HG02970 (cell line): ENCODE results near the gene NDUFS7.

Source experiments
- ATAC-seq: cut with Tn5 transposase; IDR thresholded peaks from one replicate; pipeline ENCODE4 v1.9.1; 2021; ENCODE audit warnings: mild to moderate bottlenecking, moderate library complexity, moderate number of reproducible peaks; ENCODE audit not compliant: unreplicated experiment, low FRiP score

NDUFS7 gene

DNA sequence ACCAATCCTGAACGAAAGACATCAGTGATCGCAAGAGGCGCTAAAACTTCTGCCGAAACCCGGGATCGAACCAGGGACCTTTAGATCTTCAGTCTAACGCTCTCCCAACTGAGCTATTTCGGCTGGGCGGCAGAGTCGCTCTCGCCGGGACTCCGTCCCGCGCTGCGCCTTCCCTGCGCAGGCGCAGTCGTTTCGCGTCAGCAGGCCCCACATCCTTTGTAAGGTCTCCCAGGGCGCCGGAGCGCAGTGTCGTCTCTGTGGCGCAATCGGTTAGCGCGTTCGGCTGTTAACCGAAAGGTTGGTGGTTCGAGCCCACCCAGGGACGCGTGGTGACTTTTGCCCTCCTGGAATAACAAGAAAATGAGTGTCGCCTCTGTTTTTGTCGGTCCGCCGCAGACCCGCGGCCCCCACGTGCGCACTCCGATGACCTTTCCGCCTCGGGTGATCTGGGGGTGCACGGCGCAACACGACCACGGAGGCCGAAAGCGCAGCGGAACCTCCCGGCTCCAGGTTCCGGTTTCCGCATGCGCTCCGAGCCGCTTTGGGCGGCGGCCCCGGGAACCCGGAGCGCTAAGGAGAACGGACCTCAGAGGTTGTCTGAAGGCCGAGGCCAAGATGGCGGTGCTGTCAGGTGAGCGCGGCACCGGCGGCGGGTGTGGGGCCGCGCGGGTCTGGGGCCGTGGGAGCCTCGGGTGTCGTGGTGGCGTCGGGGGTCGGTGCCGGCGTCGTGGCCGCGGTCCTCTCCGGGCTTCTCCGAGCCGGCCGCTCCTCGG, at the start of gene NDUFS7:
Gene NDUFS7 (plus strand): TSS at position 596 of the 773 bp plus-strand sequence. CDS start 20 bp downstream, at position 616.
- peak; percentile 88 for ATAC-seq

DNA sequence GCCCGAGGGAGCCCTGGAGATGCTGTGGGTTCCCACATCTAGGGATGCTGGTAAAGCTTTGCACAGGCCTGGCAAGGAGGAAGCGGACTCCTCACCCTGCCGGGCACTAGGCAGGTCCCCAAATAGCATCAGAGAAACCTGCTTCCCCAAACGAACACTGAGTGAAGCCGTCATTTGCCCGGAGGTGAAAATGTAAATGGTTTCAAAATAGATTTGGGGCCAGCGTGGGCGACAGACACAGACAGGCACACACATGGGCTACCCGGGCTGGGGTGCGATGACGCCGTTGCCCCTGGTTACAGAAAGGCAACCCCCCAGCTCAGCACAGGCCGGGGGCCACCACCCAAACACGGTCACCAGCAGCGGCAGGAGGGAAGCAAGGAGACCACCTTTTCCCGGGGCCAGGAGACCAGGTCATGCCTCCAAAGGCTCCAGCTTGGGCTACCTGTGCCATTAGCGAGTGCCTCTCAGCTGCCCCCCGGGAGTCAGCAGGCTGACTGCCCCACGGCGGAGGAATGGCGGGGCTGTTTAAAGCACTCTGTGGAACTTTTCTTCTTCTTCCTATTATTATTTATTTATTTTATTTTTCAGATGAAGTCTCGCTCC, 47.5 kb upstream of the NDUFS7 start:
- ATAC-seq: no peak

DNA sequence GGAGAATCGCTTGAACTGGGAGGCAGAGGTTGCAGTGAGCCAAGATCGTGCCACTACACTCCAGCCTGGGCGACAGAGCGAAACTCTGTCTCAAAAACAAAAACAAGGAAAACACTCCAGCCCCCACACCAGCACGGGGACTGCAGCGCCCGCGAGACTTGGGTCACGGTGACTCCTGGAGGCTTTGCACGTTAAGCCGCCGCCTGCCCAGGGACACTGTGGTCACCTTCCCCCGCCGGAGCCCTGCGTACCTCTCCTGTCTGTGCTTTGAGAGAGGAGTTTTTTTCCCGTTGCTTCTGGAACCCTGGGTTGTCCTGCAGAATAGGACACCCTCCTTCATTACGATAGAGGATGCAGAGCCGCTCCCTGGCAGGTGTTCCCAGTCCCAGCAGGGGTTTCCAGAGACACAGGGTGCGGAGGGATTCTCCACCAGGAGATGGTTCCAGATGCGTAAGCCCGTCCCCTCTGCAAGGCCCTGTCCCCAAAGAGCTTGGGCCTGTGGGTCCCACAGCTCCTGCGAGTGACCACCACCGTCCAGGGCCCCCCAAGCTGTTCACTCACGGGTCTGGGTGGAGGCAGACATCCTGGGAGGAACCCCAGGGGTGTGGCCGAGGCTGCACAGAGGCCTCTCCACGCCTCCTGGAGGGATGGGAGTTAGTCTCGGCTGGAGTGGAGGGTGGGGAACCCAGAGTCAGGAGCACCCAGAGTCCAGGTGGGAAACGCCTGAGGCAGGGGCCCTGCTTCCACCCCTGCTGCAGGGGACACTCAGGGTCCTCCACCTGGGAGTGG, 42.8 kb upstream of the NDUFS7 start:
- ATAC-seq: no peak

- no peak for ATAC-seq
These were observed 40.7 kb upstream of the NDUFS7 start for GRCh38 chr19:1343041-1343440.

DNA sequence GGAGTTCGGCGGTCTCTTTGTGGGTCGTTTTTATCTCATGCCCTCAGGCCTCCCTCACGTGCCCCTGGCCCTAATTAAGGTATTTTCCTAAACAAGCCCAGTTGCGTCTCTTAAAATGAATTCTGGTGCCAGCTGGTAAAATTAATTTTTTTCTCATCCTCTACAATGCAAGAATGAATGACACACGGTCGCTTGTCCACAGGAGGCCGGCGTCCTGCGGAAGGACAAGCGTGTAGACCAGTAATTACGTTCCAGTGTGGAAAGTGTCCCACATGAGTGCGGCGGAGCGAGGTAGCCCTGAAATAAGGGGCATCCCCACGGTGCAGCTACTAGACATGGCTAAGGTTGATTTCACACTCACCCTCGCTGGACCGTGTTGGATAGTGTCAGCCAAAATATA, 34.5 kb upstream of the NDUFS7 start:
- no peak for ATAC-seq

DNA sequence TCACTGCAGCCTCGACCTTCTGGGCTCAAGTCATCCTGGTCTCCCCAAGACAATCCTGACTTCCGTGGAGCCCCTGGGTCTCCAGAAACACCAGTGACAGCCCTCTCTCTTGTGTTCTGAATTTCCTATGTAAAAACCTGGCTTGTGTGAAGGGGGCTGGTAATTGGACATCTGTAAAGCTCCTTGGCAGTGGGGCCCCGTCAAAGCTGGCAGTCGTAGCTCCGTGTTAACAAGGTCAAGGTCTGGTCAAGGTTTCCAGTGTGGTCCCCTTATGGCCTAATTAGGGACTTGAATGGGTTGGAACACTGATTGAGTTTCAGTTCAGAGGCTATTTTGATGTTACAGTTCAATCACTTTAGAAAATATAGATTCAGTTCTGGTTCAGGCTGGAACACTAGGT, 32.8 kb upstream of the NDUFS7 start:
- no peak for ATAC-seq

- ATAC-seq: no peak
These were observed 32.3 kb upstream of the NDUFS7 start for GRCh38 chr19:1351381-1351851.

DNA sequence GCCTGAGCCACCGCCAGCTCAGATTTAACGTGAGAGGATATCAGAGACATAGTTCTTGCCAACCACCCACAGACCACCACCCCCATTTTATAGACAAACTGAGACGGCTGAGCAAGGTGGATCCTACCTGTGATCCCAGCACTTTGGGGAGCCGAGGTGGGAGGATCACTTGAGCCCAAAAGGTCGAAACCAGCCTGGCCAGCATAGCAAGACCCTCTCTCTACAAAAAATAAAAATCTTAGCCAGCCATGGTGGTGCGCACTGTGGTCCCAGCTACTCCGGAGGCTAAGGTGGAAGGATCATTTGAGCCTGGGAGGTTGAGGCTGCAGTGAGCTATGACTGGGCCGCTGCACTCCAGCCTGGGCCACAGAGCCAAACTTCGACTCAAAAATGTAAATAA, 30.6 kb upstream of the NDUFS7 start:
- ATAC-seq: no peak

GRCh38 chr19:1354970-1355567, 28.6 kb upstream of the NDUFS7 start:
- no peak for ATAC-seq

- no peak for ATAC-seq
These were observed 27.9 kb upstream of the NDUFS7 start for GRCh38 chr19:1355568-1356507.

DNA sequence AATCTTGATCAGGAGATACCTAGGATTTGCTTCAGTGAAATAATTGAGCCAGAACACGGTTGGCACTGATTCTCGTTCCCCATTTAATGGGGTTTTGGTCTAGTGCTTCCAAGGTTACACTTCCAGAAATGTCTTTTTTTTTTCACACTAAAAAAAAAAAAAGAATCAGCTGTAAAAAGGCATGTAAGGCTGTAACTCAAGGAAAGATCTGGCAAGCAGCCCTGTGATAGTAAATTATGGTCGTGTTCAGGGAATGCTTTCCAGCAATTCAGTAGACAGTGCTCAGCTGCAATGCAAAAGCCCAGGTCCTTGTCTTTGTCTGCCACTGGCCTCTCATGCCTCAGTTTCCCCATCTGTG, 27.2 kb upstream of the NDUFS7 start:
- no peak for ATAC-seq

DNA sequence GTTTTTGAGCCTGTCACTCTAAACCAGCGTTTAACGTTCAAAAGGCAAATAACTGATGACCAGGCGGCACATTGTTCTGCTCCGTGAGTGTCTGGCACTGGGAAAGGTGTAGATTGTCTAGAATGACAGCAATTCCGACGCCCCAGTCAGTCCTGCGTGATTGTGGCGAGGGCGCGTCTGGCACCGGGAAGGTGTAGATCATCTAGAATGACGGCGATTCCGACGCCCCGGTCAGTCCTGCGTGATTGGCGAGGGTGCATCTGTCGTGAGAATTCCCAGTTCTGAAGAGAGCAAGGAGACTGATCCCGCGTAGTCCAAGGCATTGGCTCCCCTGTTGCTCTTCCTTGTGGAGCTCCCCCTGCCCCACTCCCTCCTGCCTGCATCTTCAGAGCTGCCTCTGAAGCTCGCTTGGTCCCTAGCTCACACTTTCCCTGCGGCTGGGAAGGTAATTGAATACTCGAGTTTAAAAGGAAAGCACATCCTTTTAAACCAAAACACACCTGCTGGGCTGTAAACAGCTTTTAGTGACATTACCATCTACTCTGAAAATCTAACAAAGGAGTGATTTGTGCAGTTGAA, 26.1 kb upstream of the NDUFS7 start:
- no peak for ATAC-seq

GRCh38 chr19:1360126-1360817, 23.4 kb upstream of the NDUFS7 start:
- ATAC-seq: no peak

DNA sequence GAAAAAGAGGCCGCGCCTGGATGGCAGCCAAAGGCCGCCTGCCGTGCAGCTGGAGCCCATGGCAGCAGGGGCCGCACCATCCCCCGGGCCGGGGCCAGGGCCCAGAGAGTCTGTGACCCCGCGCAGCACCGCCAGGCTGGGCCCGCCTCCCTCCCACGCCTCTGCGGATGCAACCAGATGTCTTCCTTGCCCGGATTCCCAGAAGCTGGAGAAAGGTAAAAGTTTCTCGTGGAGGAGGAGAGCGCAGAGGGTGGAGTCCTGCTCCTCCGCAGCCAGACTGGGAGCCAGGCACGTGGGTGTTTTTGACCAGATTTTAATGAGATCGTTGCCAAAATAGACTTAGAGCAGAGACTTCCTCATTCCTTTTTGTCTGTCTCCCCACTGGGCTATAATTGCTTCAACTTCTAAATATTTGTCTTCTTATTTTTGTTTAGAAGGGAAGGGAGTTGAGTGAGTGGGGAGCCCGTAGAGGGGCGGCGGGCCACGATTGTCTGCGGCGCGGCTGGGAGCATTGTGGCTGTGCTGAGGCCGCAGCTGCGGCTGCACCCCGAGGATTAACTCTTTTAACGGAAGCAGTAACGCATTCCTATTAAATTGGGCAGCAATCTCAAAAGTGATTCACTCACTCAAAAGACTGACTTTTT, 22.8 kb upstream of the NDUFS7 start:
- no peak for ATAC-seq

GRCh38 chr19:1361601-1362386, 21.9 kb upstream of the NDUFS7 start:
- ATAC-seq: no peak

DNA sequence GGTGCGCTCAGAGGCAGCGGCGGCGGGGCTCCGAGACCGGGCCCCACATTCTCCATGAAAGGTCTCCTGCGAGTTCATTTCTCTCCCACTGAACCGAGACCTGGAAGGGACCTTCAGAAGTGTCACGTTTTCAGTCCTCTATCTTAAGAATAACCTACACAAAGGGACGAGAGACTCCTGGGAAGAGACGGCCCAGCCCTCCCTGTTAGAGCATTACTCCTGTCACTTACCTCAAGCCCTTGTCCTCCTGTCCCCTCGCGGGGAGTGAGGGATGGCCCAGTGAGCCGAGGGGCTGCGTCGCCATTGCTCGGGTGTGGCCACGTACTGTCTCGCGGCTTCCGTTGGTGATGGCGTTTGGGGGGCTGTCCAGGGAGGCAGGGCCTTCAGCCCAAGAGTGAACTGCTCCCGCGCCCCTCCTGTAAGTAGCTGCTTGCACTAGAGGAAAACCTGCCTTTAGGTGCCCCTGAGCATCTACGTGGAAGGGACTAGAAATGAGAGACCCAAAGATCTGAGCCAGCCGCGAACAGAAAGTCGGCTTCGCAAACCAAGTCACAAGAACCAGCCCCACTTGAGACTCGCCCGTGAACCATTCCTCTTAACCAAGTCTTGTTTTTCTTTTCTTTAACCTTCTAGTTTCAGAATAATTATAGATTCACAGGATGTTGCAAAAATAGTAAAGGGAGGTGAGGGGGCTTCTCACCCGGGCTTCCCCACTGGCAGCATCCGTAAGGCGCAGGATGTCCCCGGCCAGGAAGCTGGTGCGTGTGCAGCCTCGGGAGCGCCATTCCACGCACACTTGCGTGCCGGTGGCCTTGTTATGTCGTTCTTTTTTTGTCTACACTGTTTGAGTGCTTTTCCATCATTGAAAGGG, 21.1 kb upstream of the NDUFS7 start:
- ATAC-seq: no peak

DNA sequence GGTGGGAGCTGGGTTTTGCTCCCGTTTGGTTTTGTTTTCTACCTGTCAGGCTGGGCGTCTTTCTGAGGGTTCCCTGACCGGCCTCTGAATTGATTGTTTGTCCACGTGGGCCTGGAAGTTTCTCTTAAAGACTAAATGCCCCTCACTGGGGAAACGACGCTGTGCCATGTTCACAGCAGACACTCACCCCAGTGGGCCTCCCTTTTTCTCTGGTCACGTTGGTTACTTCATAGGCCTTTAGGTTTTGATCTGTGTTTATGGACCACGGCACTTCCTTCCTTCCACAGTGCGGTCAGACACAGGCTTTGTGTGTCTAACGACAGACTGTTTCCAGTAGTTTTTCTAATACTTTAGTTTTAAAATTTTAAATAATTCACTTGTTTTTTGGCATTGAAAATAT, 20.1 kb upstream of the NDUFS7 start:
- ATAC-seq: no peak
